Endodermal cell (in vitro differentiated cells): ENCODE measurements around the gene GNAQ. TPM values are rescaled to one million over a fixed set of nuclear protein-coding genes. Genes with fewer than 3 reads are reported as not detected.

Source experiments
- DNase-seq: peaks from one replicate; pipeline ENCODE4 v3.0.0-alpha.2; 2017
- H3K27ac ChIP-seq: 2 replicates; pipeline ENCODE4 v1.5.1; 2013; ENCODE audit warnings: mild to moderate bottlenecking, low read depth, low read length, moderate library complexity
- H3K27me3 ChIP-seq: 2 replicates; pipeline ENCODE4 v1.6.1; 2013; ENCODE audit warnings: mild to moderate bottlenecking, low read length, moderate library complexity; ENCODE audit not compliant: insufficient read depth, control insufficient read depth, poor library complexity, severe bottlenecking
- H3K36me3 ChIP-seq: 2 replicates; pipeline ENCODE4 v1.7.0; 2013; ENCODE audit warnings: mild to moderate bottlenecking, low read length, moderate library complexity; ENCODE audit not compliant: control insufficient read depth, insufficient read depth
- H3K4me1 ChIP-seq: one replicate; pipeline ENCODE4 v1.7.0; 2013; ENCODE audit warnings: low read length; ENCODE audit not compliant: control insufficient read depth, insufficient read depth
- H3K4me3 ChIP-seq: 2 replicates; pipeline ENCODE4 v1.5.1; 2013; ENCODE audit warnings: mild to moderate bottlenecking, low read length, moderate library complexity
- H3K9ac ChIP-seq: 2 replicates; pipeline ENCODE4 v1.6.1; 2013; ENCODE audit warnings: mild to moderate bottlenecking, low read length, moderate library complexity; ENCODE audit not compliant: poor library complexity, severe bottlenecking; ENCODE audit errors: extremely low read depth
- H3K9me3 ChIP-seq: 2 replicates; pipeline ENCODE4 v1.6.1; 2013; ENCODE audit warnings: mild to moderate bottlenecking, low read length, moderate library complexity; ENCODE audit not compliant: control insufficient read depth
- H3K27ac Mint-ChIP-seq: 2 replicates; pipeline ENCODE4 v1.8.0; 2020; ENCODE audit warnings: mixed read lengths
- H3K27me3 Mint-ChIP-seq: 2 replicates; pipeline ENCODE4 v1.8.0; 2021; ENCODE audit warnings: mild to moderate bottlenecking, mixed read lengths; ENCODE audit not compliant: insufficient read depth
- H3K36me3 Mint-ChIP-seq: 2 replicates; pipeline ENCODE4 v1.8.0; 2020; ENCODE audit warnings: low read depth, mixed read lengths
- H3K4me1 Mint-ChIP-seq: 2 replicates; pipeline ENCODE4 v1.8.0; 2020; ENCODE audit warnings: mixed read lengths
- H3K4me3 Mint-ChIP-seq: 2 replicates; pipeline ENCODE4 v1.8.0; 2020; ENCODE audit warnings: mild to moderate bottlenecking, moderate library complexity, mixed read lengths
- H3K9me3 Mint-ChIP-seq: 2 replicates; pipeline ENCODE4 v1.8.0; 2020; ENCODE audit warnings: mild to moderate bottlenecking, mixed read lengths
- CTCF ChIP-seq: fragments of 200-600 bp; sonication (generic); conservative IDR thresholded peaks from 2 replicates; pipeline ENCODE4 v1.5.0; 2021; ENCODE audit warnings: antibody characterized with exemption, mild to moderate bottlenecking
- WGBS, 2 experiments: methylation state at CpG; one replicate each; pipeline versions ENCODE4 v1.1.5 to v1.1.7; 2013; ENCODE audit warnings: missing lambda C conversion rate in 2 of 2, mixed read lengths in 1 of 2; ENCODE audit not compliant: insufficient coverage in 1 of 2, insufficient read length in 1 of 2; 5-methylcytosine and 5-hydroxymethylcytosine counted together
- total RNA-seq, 2 donors: library from RNA; stranded (reverse); fragmentation: NEBNext Ultra II Directional in 1 of 2; extraction: Animal tissue kit (Norgen Biotek cat#: 25700) in 1 of 2; gene quantifications; 2 replicates in 1 of 2; 3 replicates in 1 of 2; pipeline ENCODE4 v1.2.1, GENCODE V29; 2021

Gene GNAQ
- total RNA-seq, 2 donors from 2014 or later: 46.0 to 57.6 TPM

- Histone ChIP-seq H3K9me3 (peaks cover 7% of the 10 kb centered on the region), H3K27me3 (no peaks in the 10 kb centered on the region), H3K27ac (no peak overlapping the region), H3K4me3 (no peak overlapping the region), H3K36me3 (peaks cover 12% of the 10 kb centered on the region), H3K4me1 (peaks cover 5% of the 10 kb centered on the region), H3K9ac (no peak overlapping the region)
- no peak for TF ChIP-seq CTCF
- Mint-ChIP-seq H3K9me3 (no peaks in the 10 kb centered on the region), H3K27ac (no peak overlapping the region), H3K27me3 (no peaks in the 10 kb centered on the region), H3K4me1 (peaks cover 39% of the 10 kb centered on the region), H3K36me3 (peaks cover 11% of the 10 kb centered on the region), H3K4me3 (no peak overlapping the region)
- 90 to 100% methylated on average over 3 to 5 of the region's 5 CpGs for WGBS, 2 experiments
- no peak for DNase-seq
These were observed 122.3 kb downstream of the GNAQ start for GRCh38 chr9:77909306-77909705.

- Mint-ChIP-seq H3K27ac (no peak overlapping the region), H3K27me3 (no peaks in the 10 kb centered on the region), H3K36me3 (peaks cover 5% of the 10 kb centered on the region), H3K4me3 (no peak overlapping the region), H3K4me1 (peaks cover 46% of the 10 kb centered on the region), H3K9me3 (no peaks in the 10 kb centered on the region)
- Histone ChIP-seq H3K4me1 (peaks cover 12% of the 10 kb centered on the region), H3K4me3 (no peak overlapping the region), H3K27ac (no peak overlapping the region), H3K9me3 (peaks cover 7% of the 10 kb centered on the region), H3K9ac (no peak overlapping the region), H3K27me3 (no peaks in the 10 kb centered on the region), H3K36me3 (peaks cover 12% of the 10 kb centered on the region)
- WGBS, 2 experiments: 94 to 100% methylated on average over 1 to 2 of the region's 2 CpGs
- DNase-seq: no peak
- TF ChIP-seq CTCF: no peak
These were observed 123.3 kb downstream of the GNAQ start for GRCh38 chr9:77908293-77908692.

- Mint-ChIP-seq H3K9me3 (no peaks in the 10 kb centered on the region), H3K36me3 (peaks cover 1% of the 10 kb centered on the region), H3K27ac (no peak overlapping the region), H3K4me3 (no peak overlapping the region), H3K27me3 (no peaks in the 10 kb centered on the region), H3K4me1 (peaks cover 53% of the 10 kb centered on the region)
- H3K27ac ChIP-seq: peak overlapping the region; percentile 30
- TF ChIP-seq CTCF: no peak
- H3K4me1 ChIP-seq: peaks cover 18% of the 10 kb centered on the region
- peaks cover 8% of the 10 kb centered on the region for H3K36me3 ChIP-seq
- H3K9me3 ChIP-seq: peaks cover 3% of the 10 kb centered on the region
- no peak overlapping the region for H3K4me3 ChIP-seq
- WGBS, 2 experiments: 71 to 100% methylated on average over 1 to 4 of the region's 4 CpGs
- no peaks in the 10 kb centered on the region for H3K27me3 ChIP-seq
- no peak for DNase-seq
- H3K9ac ChIP-seq: no peak overlapping the region
These were observed 124.0 kb downstream of the GNAQ start for GRCh38 chr9:77907585-77907984.
